A204.1 (cell line): ENCODE measurements around the gene PEAK3.

ENCODE experiments used
- FAIRE-seq: peaks from 2 replicates; lab custom pipeline; 2012; peaks lifted over from hg19 to GRCh38; lab: Jason Lieb, UNC

Gene PEAK3

GRCh38 chr19:2249880-2250765 is 31.9 kb downstream of the PEAK3 start:
- FAIRE-seq, result no peak

GRCh38 chr19:2249010-2249866 is 32.7 kb downstream of the PEAK3 start, which contains the start of gene AMH:
Gene AMH (plus strand): TSS chr19:2249323. CDS start chr19:2249333, 10 bp downstream.
- no peak for FAIRE-seq

- FAIRE-seq, result no peak
Observed at GRCh38 chr19:2248136-2249009, 33.6 kb downstream of the PEAK3 start.

- FAIRE-seq, result no peak
Observed at GRCh38 chr19:2247433-2248101, 34.4 kb downstream of the PEAK3 start.

- no peak for FAIRE-seq
Observed at GRCh38 chr19:2246801-2247361, 35.1 kb downstream of the PEAK3 start.

GRCh38 chr19:2246014-2246620 is 35.9 kb downstream of the PEAK3 start:
- no peak for FAIRE-seq

- no peak for FAIRE-seq
Observed at GRCh38 chr19:2245273-2245672, 36.7 kb downstream of the PEAK3 start.

GRCh38 chr19:2244486-2244885 is 37.5 kb downstream of the PEAK3 start:
- FAIRE-seq, result no peak

GRCh38 chr19:2244125-2244411 is 37.9 kb downstream of the PEAK3 start:
- no peak for FAIRE-seq

- no peak for FAIRE-seq
Observed at GRCh38 chr19:2243274-2244124, 38.5 kb downstream of the PEAK3 start.

GRCh38 chr19:2242816-2243215 is 39.2 kb downstream of the PEAK3 start:
- FAIRE-seq, result no peak

GRCh38 chr19:2242092-2242537 is 39.9 kb downstream of the PEAK3 start:
- no peak for FAIRE-seq

GRCh38 chr19:2240881-2241760 is 40.9 kb downstream of the PEAK3 start:
- FAIRE-seq, result no peak

- no peak for FAIRE-seq
Observed at GRCh38 chr19:2239771-2240770, 41.9 kb downstream of the PEAK3 start.

- FAIRE-seq, result no peak
Observed at GRCh38 chr19:2239173-2239572, 42.8 kb downstream of the PEAK3 start.

- no peak for FAIRE-seq
Observed at GRCh38 chr19:2237869-2238153, 44.2 kb downstream of the PEAK3 start.

GRCh38 chr19:2237051-2237868 is 44.7 kb downstream of the PEAK3 start:
- no peak for FAIRE-seq
